ENCODE results near the gene ABO.

DNA sequence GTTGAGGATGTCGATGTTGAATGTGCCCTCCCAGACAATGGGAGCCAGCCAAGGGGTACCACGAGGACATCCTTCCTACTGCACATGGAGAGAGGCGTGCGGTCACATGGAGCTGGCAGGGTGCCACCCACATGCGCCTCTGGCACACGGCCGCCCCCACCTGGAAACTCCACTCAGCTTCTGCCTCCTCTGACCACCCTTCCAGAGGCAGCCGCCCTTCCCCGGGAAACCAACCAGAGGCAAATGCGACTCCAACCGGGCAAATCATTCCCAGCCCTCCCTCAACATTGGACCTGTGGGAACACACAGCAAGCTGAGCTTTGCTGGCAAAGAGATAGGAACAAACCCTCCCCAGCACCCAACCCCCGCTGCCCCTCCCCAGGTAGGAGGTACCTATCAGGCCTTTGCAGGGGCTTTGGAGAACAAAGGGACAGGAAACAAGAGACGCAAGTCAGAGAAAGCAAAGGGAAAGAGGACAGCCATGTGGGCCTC, 17.5 kb downstream of the ABO start:
- TF ChIP-seq, protein P1, sequence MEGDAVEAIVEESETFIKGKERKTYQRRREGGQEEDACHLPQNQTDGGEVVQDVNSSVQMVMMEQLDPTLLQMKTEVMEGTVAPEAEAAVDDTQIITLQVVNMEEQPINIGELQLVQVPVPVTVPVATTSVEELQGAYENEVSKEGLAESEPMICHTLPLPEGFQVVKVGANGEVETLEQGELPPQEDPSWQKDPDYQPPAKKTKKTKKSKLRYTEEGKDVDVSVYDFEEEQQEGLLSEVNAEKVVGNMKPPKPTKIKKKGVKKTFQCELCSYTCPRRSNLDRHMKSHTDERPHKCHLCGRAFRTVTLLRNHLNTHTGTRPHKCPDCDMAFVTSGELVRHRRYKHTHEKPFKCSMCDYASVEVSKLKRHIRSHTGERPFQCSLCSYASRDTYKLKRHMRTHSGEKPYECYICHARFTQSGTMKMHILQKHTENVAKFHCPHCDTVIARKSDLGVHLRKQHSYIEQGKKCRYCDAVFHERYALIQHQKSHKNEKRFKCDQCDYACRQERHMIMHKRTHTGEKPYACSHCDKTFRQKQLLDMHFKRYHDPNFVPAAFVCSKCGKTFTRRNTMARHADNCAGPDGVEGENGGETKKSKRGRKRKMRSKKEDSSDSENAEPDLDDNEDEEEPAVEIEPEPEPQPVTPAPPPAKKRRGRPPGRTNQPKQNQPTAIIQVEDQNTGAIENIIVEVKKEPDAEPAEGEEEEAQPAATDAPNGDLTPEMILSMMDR (conservative IDR thresholded peaks at IDR 0.05), result no peak
- TF ChIP-seq EZH2 (IDR thresholded peaks at IDR 0.05; ENCODE audit: low read depth), result no peak
